NK-92 (cell line): ENCODE measurements around the gene LY9.

Source experiments
- DNase-seq: peaks from one replicate; lab custom pipeline; 2025; ENCODE audit not compliant: unreplicated experiment; lab: John Stamatoyannopoulos, UW

Gene LY9

DNA sequence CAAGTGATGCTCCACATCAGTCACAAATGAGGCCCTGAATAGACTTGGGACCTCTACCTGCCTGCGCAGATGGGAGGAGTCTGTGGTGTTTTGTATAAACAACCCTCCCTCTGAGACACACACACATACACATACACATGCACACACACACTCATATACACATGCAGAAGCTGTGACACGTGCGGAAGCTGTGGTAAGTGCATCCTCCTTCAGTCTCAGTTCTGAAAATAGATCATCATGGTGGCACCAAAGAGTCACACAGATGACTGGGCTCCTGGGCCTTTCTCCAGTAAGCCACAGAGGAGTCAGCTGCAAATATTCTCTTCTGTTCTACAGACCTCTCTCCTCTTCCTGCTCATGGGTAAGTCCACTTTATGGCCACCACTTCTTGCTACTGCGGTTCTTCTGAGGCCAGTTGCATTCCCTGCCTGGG, at the start of gene LY9:
TSS of gene LY9 (plus strand) at position 224 of the 433 bp plus-strand sequence. CDS start at position 238, 14 bp downstream.
- no peak for DNase-seq

DNA sequence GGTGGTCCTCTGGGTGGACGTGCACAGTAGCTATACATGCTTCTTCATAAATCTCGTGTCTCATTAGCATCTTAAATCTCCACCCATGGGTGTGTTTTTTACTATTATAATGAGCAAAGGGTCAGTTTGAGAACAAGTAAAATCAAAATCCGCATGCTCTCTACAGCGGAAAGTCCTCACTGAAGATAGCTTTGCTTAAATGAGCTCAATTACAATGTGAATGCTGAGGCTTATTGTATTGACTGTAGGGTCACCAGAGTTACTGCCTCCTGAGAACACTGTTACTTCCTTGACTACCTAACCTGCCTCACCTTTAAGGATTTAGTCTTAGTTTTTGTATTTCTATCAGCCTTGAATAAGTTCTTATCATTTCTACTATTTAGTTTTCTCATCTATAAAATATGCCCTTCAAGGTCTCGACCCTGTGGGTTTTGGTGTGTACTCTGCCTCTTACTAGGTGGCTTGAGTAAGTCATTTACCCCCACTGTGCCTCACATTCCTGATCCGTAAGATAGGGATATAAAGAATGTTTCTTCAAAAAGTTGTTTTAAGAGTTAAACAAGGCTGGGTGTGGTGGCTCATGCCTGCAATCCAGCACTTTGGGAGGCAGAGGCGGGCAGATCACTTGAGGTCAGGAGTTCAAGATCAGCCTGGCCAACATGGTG, 49.0 kb upstream of the LY9 start:
- no peak for DNase-seq

DNA sequence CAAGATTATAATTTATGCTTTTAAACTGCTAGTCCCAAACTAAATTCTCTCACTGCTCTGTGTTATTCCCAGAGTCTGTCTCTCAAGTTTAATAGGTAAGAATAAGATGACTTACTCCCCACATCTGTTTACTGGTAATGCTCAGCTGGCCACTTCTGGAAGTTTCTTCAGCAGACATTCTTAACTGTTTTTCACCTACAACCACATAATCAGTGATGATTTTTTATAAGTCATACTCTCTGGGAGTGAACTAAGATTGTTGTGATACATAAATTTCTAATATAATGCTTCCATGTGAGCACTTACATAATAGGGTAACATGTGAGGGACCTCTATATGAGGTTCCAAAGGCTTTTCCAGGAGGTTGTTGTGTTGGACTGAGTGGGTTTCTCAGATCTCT, 48.3 kb upstream of the LY9 start:
- no peak for DNase-seq

DNA sequence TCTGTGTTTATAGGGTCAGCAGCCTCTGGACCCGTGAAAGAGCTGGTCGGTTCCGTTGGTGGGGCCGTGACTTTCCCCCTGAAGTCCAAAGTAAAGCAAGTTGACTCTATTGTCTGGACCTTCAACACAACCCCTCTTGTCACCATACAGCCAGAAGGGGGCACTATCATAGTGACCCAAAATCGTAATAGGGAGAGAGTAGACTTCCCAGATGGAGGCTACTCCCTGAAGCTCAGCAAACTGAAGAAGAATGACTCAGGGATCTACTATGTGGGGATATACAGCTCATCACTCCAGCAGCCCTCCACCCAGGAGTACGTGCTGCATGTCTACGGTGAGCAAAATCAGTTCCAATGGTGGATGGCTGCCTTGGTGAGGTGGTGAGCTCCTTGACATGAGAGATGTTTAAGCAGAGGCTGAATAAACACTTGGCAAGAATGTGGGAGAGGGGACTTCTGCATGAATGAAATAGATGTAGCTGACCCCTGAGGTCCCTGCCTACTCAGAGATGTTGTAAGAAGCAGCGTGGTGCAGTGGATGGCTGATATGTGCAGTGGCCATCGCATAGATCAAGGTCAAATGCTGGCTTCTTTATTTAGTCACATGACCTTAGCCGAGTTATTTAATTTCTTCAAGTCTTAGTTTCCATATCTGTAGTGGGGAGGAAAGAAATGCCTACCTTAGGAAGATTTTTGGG, 47.6 kb upstream of the LY9 start:
- no peak for DNase-seq

DNA sequence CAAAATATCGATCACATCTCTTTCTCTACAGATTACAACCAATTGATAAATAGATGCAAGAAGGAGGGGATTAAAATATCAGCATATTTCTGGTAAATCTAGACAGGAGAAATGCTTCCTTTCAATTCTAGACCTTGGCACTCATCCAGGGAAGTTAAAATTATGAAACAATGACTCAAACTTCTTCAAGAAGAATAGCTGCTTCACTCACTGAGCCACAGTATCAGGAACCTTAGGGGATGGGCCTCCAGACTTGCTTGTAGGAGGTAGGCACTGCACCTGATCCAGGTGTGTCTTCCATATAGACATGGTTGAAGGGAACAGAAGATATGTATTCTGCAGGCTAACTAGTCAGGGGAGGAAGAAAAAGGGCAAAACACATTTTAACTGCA, 47.1 kb upstream of the LY9 start:
- no peak for DNase-seq

- no peak for DNase-seq
Observed at GRCh38 chr1:160750608-160751007, 45.4 kb upstream of the LY9 start.

DNA sequence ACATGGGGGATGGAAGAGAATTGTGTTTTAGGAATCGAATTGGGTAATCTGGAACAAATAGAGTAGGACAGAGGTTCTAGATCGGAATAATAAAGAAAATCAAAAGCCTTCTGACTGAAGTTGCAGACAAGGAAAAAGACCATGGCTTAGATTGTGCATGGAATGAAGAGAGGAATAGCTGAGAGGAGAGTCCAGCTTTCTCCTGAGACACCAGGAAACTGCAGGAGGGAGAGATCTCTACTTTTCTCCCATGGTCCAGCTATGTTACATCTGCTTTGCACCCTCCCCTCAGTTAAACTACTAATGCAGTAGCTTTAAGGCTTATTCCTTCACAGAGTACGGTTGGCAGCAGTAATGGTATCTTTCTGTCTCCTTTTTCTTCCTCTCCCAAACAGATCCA, 43.6 kb upstream of the LY9 start:
- no peak for DNase-seq

- DNase-seq: no peak
Observed at GRCh38 chr1:160752924-160753323, 43.0 kb upstream of the LY9 start.

- DNase-seq: no peak
Observed at GRCh38 chr1:160753594-160753993, 42.4 kb upstream of the LY9 start.

GRCh38 chr1:160755461-160755860, 40.5 kb upstream of the LY9 start:
- no peak for DNase-seq

GRCh38 chr1:160755911-160756848, 39.8 kb upstream of the LY9 start:
- no peak for DNase-seq

DNA sequence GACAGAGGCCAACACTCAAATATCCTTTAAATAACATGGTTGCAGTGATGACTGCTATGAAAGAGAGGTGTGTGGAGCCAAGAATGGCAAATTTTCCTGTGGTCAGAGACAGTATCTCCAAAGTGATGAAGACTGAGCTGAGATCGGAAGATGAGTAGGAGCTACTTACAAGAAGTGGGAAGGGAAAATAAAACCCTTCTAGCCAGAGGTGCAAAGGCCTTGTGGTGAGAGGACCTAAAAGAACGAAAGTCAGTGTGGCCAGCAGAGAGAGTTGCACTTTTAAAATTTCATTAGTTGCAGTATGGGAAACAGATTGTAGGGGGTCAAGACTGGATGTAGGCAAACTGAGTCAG, 39.1 kb upstream of the LY9 start:
- no peak for DNase-seq

GRCh38 chr1:160758521-160758920, 37.5 kb upstream of the LY9 start:
- DNase-seq: no peak

GRCh38 chr1:160759740-160760139, 36.2 kb upstream of the LY9 start:
- DNase-seq: no peak

- no peak for DNase-seq
Observed at GRCh38 chr1:160761046-160761445, 34.9 kb upstream of the LY9 start.

DNA sequence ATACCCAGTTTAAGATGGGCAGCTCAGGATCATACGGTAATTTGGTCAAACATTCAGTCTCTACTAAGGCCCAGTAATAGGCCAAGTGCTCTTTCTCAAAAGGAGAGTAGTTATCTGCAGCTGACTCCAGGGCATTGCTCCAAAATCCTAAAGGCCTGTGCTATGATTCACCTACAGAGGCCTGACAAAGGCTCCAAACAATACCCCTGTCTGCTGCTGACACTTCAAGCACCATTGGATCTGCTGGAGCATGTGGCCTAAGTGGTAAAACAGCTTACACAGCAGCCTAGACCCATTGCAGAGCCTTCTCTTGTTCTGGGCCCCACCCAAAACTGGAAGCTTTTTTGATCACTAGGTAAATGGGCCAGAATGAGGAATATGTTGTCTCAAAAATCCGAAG, 34.1 kb upstream of the LY9 start:
- DNase-seq: no peak

GRCh38 chr1:160763993-160764392, 32.0 kb upstream of the LY9 start:
- DNase-seq: no peak

GRCh38 chr1:160767395-160768294, 28.3 kb upstream of the LY9 start:
- DNase-seq: no peak

- no peak for DNase-seq
Observed at GRCh38 chr1:160768295-160768657, 27.7 kb upstream of the LY9 start.

GRCh38 chr1:160772331-160772730, 23.6 kb upstream of the LY9 start:
- DNase-seq: no peak

GRCh38 chr1:160773093-160773492, 22.9 kb upstream of the LY9 start:
- no peak for DNase-seq
